Superior temporal gyrus (tissue), 1 donor: ENCODE data around the gene MAMDC4.
"Not testable (repeated sequence)": the region's sequence is repeated elsewhere in the genome, so short reads cannot be mapped to it uniquely, and the experiment has no call there.

Source experiments
- DNase-seq: peaks from one replicate; pipeline ENCODE4 v3.0.0-alpha.2; 2016; ENCODE audit errors: extremely low spot score

The MAMDC4 gene

GRCh38 chr9:136839229-136840139, 12.7 kb upstream of the MAMDC4 start:
- no peak for DNase-seq

DNA sequence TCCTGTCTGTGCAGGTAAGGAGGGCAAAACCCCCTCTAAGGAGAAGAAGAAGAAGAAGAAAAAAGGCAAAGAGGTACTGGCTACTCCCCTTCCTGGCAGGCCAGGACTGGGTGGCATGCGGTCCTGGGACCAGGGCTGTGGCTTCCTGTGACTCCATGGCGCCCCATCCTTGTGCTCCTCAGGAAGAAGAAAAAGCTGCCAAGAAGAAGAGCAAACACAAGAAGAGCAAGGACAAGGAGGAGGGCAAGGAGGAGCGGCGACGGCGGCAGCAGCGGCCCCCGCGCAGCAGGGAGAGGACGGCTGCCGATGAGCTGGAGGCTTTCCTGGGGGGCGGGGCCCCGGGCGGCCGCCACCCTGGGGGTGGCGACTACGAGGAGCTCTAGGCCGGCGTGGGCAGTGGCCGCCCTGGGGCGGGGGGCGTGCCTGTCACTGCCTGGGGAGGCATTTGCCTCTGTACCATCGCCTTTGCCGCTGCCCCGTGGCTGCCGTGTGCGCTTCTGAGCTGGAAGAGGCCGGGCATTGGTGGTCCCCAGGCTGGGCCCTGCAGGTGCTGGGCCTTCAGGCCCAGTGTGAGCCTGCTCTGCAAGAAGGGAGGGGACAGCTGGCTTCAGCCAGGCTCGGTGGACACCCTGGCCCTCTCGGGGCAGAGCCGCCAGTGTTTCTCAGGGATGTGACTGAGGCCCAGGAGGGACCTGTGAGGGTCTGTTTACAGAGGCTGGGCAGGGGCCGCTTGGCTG, 11.8 kb upstream of the MAMDC4 start:
- DNase-seq, result no peak

GRCh38 chr9:136840877-136841645, 11.1 kb upstream of the MAMDC4 start:
- peak; percentile 79 for DNase-seq

- DNase-seq, result not testable (repeated sequence)
Observed at GRCh38 chr9:136841646-136842379, 10.3 kb upstream of the MAMDC4 start.

- DNase-seq, result peak; percentile 87
Observed at GRCh38 chr9:136842380-136842948, 9.7 kb upstream of the MAMDC4 start, which contains the start of gene AJM1. Gene AJM1 (plus strand): TSS chr9:136842478. CDS start chr9:136844415, 1,937 bp downstream.

- not testable (repeated sequence) for DNase-seq
Observed at GRCh38 chr9:136843159-136843800, 8.9 kb upstream of the MAMDC4 start.

GRCh38 chr9:136843801-136844740, 8.1 kb upstream of the MAMDC4 start:
- not testable (repeated sequence) for DNase-seq

DNA sequence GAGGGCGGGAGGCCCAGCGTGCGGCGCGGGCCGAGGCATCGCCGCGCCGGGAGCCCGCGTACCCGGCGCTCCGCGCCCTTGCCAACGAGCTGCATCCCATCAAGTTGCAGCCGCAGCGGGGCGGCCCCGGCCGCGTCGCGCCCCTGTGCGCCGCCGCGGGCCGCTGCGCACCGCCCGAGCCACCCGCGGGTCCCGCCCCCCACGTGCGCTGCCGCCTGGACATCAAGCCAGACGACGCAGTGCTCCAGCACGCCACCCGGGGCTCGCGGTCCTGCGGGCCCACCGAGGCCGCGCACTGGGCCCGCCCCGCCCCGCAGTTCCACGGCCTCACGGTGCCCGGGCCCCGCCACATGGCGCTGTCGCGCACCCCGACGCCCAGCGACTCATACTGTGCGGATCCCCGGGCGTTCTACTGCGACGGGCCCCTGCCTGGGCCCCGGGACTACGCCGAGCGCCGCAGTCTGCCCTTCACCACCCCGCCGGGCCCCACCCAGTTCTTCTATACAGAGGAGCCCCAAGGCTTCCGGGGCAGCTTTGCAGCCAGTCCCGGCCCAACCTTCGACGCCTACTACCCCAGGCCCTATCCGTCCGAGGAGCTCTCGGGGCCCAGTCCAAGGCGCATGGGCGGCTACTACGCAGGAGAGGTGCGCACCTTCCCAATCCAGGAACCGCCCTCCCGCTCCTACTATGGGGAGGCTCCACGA, 7.2 kb upstream of the MAMDC4 start:
- no peak for DNase-seq

DNA sequence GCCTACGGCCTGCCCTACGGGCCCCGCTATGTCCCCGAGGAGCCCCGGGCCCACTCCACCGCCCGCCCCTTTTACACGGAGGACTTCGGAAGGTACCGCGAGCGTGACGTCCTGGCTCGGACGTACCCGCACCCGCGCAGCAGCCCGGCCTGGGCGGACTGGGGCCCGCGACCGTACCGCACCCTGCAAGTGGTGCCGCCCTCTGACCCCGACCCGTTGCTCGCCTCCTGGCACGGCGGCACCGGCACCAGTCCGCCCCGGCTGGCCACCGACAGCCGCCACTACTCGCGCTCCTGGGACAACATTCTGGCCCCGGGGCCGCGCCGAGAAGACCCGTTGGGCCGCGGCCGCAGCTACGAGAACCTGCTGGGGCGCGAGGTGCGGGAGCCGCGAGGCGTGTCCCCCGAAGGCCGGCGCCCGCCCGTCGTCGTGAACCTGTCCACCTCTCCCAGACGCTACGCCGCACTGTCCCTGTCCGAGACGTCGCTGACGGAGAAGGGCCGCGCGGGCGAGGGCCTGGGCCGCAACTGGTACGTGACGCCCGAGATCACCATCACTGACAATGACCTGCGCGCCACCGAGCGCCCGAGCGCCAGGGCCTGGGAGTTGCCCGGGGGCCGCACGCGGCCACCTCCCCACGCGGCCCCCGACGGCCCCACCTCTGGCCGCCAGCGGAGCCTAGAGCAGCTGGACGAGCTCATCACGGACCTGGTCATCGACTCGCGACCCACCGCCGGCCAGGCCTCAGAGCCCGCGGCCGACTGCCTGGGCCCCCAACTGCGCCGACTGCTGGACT, 6.5 kb upstream of the MAMDC4 start:
- DNase-seq, result no peak

- no peak for DNase-seq
Observed at GRCh38 chr9:136846376-136847087, 5.6 kb upstream of the MAMDC4 start.

GRCh38 chr9:136847088-136847825, 4.9 kb upstream of the MAMDC4 start:
- no peak for DNase-seq

GRCh38 chr9:136847826-136848392, 4.2 kb upstream of the MAMDC4 start:
- DNase-seq, result no peak

GRCh38 chr9:136848393-136849037, 3.6 kb upstream of the MAMDC4 start:
- DNase-seq, result peak; percentile 21

- DNase-seq, result peak; percentile 99
Observed at GRCh38 chr9:136849038-136849959, 2.8 kb upstream of the MAMDC4 start, which contains the start of gene PHPT1. Gene PHPT1 (plus strand): TSS chr9:136849409. CDS start chr9:136849431, 22 bp downstream.
